NCI-H2196 (cell line): ENCODE results near the gene LCA5.
"Not testable (repeated sequence)": the region's sequence is repeated elsewhere in the genome, so short reads cannot be mapped to it uniquely, and the experiment has no call there.

Experiments used
- DNase-seq: peaks from one replicate; lab custom pipeline; 2025; ENCODE audit not compliant: unreplicated experiment; lab: John Stamatoyannopoulos, UW

LCA5 gene

DNA sequence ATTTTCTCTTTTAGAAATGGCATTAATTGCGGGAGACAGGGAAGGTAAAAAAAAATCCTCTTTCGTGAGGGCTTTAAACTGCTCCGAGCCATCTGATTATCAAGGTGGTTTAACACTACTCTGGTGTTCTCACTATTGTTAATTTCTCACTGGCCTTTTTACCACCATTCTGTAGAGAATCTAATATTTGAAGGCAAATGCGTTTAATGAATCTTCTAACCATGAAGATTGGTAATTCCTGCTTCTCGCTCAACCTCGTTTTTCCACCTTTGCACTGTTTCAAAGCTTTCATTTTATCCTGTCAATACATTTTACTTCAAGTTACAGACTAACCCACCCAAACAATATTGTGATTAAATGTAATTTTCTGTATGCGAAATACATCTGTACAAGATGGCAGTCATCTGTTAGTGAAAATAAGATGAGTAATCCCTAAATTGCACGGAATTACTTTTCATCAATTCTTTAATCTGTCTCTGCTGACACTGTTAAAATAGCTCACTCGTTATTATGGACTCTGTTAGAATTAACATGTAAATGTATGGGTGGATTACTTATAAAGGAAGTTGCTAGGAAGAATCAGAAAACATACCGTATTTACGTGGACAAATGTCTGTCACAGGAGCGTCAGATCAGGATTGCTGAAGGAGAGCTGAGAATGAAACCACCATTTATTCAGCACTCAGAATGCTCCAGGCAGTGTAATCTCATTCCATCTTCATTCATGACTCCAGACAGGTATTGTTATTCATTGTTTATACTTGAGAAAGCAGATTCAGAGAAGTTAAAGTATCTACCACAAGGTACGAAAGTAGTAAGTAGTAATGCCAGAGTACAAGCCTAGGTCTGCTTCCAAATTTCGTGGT is 1.1 kb upstream of the LCA5 start:
- no peak for DNase-seq

- peak; percentile 28 for DNase-seq
Observed at GRCh38 chr6:79536585-79536953, 661 bp downstream of the LCA5 start.

DNA sequence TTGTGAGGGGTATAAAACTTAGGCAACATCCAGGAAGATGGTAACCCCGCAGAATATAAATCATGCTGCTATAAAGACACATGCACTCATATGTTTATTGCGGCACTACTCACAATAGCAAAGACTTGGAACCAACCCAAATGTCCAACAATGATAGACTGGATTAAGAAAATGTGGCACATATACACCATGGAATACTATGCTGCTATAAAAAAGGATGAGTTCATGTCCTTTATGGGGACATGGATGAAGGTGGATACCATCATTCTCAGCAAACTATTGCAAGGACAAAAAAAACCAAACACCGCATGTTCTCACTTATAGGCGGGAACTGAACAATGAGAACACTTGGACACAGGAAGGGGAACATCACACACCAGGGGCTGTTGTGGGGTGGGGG is 7.7 kb downstream of the LCA5 start:
- not testable (repeated sequence) for DNase-seq

DNA sequence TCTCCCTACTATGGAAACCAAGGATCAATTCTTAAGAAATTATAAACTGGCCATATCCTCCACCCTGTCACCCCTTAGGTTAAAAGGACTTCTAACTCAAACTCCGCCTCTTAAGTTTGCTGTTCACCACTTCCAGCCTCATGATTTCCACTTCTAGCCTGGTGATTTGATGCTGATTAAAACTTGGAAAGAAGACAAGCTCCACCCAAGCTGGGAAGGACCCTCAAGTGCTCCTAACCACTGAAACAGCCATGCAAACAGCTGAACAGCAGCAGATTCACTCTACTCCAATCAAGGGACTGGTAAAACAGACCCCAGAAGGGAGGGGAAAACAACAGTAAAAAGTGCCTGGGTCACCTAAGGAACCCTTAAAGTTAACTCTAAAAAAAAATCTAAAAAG is 10.3 kb downstream of the LCA5 start:
- DNase-seq, result no peak

DNA sequence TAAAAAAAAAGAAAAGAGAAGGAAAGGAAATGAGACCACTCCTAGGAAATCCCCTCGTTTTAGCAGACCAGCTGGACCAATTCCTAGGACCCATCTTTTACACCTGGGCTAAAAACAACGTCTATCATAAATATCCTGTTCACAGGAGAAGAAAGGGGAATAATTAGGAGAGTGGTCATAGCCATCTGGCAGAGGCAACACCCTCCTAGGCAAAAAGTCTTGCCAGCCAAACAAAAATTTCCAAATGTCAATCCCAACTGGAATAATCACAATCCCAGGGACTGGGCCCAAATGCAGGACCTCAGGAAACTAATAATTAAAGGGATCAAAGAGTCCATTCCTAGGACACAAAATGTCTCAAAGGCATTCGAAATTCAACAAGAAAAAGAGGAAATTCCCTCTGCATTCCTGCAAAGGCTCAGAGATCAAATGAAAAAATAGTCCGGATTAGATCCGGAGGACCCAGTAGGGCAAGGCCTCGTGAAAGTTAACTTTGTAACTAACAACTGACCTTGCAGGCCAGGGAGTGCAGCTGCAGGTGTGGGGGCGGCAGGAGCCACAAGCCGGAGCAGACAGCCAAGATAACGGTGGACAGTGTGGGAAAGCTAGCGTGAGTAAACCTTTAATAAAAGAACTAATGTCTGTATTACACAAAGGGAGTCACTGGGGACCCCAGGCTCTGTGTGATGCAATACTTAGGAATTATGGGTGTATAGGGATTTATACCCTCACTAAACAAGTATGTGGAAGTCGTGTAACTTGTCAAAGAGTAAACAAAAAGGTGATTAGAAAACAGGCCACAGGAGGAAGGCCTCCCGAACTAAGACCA is 11.7 kb downstream of the LCA5 start:
- DNase-seq, result no peak

DNA sequence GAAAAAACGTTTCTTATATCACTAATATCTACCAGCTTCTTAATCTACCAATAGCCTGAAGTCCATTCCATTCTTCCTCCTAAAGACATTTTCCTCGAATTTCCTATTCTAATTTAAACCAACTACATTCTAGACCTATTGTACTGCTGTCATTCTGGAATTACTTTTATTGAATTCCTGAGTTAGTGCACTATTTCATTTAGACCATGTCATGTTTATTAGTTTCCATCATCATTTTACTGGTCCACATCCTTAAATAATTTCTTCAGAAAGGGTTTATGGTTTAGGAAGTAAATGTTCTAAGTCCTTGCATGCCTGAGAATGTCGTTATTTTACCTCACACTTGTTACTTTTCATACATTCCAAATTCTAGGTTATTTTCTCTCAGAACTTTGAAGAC is 13.2 kb downstream of the LCA5 start:
- no peak for DNase-seq

- DNase-seq, result no peak
Observed at GRCh38 chr6:79522609-79523008, 14.6 kb downstream of the LCA5 start.

DNA sequence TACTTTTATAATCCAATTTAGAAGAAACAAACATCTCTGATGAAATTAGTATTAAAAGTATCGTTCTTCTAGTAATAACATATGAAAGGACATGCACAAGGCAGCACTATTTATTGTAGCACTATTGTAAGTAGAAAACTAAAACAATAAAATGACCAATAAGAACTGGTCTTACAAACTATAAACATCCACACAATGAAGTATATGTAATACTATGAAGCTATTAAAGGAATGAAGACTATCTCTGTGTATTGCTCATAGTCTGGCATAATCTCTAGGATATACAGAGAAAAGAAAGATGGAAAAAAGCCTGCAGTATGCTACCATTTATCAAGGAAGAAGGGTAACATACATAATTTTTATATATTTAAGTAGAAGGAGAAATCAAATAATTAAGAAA is 16.7 kb downstream of the LCA5 start:
- no peak for DNase-seq

- DNase-seq, result no peak
Observed at GRCh38 chr6:79518842-79519241, 18.4 kb downstream of the LCA5 start.

DNA sequence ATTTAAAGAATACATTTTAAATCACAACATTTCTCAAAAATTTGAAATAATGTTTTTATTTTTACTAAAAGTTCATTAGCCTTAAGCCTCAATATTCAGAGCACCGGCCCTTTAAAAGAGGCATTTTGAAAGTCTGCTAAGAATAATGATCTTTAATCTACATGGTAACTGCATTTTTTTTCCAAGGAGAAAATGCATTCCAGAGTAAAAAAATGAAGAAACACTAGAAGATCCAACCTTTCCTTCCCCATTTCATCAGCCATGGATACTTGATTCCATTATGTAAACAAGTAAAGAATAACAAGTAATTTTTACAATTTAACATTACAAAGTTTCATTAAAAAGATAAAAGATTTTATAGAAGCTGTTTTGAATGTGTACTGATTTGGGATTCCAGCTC is 21.8 kb downstream of the LCA5 start:
- no peak for DNase-seq

DNA sequence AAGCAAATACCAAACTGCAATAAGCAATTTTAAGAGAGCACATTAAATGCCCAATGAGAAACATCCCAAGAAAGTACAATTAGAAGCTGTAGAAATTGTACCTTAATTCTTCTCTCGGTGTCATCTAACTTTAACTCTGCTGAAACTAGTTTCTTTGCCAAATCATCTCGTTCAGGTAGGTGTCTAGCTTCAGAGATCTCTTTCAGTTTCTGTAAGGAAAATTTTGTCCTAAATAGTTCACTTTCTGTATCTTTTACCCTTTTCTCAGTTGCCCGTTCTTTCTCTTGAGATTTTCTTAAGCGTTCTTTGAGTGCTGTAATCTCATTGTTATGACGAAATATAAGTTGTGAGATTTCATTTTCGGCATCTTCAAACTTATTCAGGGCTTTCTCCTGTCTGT is 24.1 kb downstream of the LCA5 start:
- no peak for DNase-seq

DNA sequence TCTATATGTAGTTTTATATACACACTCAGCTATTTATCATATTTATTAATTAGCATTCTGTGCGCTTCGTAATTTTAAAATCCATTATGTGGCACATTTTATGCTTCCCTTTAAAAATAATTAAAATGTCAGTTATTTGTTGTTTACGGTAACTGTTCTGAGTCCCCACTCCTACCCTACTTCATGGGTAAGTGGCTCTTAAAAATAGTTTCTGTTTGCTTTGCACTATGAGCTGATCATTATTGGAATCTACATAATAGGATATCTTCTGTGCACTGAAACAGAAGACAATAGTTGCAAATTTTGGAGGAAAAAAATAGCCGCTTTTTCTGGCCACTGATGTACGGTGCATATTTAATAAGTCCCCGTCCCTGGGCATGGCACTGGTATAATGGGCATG is 25.2 kb downstream of the LCA5 start:
- no peak for DNase-seq

DNA sequence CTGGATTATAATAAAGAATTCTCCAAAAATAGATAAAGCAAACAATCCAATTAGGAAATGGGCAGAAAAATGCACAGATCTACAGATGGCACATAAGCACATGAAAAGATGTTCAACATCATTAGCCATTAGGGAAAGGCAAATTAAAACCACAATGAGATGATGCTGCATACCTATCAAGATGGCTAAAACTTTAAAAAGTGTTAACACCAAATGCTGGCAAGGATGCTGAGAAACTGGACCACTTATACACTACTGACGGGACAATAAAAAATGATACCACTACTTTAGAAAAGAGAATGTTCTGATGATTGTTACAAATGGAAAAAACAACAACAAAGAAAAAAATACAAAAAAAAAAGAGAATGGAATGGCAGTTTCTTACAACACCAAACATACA is 26.5 kb downstream of the LCA5 start:
- DNase-seq, result no peak

- DNase-seq, result no peak
Observed at GRCh38 chr6:79506251-79506650, 31.0 kb downstream of the LCA5 start.

- DNase-seq, result no peak
Observed at GRCh38 chr6:79504372-79504771, 32.9 kb downstream of the LCA5 start.

DNA sequence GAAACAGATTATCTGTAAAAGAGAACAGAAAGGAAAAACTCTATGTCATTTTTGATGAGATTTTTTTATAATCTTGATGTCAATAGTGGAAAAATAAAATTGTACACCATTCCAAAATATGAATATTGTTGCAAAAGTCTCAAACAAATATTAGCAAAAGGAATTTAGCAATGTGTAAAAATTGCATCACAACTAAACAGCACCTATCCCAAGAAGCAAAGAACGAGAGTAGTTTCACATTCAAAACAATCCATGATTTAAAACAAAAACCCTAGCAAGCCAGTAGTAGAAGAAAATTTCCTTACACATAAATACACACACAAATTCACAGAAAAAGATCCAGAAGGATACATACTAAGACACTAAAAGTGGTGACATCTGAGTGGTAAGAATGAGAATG is 38.4 kb downstream of the LCA5 start:
- no peak for DNase-seq

DNA sequence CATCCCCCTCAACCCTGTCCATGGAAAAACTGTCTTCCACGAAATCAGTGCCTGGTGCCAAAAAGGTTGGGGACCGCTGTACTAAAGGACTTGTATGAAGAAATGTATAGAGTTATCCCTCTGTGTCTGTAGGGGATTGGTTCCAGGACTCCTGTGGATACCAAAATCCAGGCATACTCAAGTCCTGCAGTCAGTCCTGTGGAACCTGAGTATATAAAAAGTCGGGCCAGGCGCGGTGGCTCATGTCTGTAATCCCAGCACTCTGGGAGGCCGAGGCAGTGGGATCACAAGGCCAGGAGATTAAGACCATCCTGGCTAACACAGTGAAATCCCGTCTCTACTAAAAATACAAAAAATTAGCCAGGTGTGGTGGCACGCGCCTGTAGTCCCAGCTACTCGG is 42.0 kb downstream of the LCA5 start:
- DNase-seq, result no peak

DNA sequence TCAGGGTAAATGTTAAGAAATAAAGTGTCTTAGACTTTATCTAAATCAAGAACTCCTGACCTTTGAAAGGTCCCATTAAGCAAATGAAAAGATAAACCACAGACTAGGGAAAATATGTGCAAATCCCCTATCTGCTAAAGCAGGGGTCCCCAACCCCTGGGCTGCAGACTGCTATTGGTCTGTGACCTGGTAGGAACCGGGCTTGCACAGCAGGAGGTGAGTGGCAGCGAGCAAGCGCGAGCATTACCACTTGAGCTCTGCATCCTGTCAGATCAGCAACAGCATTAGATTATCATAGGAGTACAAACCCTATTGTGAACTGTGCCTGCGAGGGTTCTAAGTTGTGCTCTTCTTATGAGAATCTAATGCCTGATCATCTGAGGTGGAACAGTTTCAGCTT is 42.4 kb downstream of the LCA5 start:
- no peak for DNase-seq

DNA sequence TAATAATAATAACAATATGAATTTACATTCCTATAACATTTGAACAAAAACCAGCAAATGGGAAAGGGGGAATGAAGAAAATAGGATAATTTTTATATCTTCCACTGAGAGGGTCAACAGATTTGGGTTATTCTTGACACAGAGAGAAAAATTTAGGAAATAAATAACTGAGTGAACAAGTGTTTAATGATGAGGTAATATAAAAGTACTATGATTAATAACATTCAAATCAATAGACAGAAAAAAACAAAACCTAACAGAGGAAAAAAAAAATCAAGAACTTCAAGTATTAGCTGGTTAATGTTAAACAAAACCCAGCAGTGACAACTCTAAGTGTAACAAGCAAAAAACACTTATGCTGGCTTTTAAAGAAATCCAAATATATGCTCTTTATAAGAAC is 66.5 kb downstream of the LCA5 start:
- DNase-seq, result no peak

DNA sequence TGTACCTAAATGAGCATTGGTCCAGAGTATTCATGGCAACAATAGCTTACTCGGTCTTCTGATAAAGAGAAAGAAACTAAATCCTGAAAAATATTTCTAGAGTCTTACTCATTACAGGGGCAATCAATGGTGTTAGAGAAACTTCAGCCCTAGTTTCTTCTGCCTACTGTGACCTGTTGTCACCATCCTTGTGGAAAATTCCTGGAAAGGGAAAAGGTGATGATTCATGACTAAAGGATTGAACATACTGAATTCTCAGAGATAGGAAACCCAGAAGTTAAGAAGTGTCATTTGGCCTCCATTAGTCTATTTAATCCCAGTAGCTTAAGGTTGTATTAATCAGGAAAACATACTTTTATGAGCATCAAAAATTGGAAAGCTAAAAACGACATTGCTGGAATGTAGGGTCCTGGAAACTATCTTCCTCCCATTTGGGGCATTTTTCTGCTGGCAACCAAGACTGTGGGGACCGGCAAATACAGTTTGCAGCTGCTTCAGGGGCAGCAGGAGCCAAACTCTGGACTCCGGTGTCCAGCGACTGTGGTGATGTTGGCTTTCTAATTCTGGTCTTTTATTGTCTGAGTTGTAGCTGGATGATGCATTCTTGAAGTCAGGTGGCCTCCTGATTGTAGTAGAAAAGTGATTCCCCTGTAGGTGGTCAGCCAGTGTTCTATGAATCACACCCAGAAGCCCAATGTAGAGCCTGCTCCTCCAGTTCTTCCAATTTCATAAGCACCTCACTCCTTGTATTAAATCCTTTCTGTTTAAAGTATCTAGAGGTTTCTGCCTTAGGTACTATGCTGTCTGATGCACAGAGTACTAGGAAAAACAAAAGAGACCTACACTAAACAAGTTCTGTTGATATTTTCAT is 67.6 kb downstream of the LCA5 start:
- DNase-seq, result no peak

DNA sequence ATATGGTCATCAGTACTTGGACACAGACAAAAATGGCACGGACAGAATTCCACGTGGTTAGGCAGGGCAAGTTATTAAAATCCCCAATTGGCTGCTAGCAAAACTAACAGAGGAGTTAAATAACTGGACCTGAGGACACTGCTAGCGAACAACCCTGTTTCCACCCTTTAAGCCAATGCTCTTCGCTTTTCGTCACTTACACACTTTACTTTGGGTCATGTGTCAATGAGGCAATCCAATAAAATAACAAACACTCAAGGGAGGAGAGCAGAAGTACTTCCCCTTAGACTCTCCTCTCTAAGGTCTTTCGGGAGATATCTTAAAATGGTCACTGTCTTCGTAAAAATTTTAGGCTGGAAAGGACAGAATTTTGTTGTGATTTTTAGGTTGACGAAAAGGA is 68.6 kb downstream of the LCA5 start:
- DNase-seq, result no peak
